ENCODE results near the gene CD52. TPM values are rescaled to one million over a fixed set of nuclear protein-coding genes. Genes with fewer than 3 reads are reported as not detected.
A peak's percentile ranks its signal among the peaks of the same experiment; 100 is the strongest.

The CD52 gene
- total and polyA plus RNA-seq, 2 of the 13 experiments (the other 11 are each of a cell fraction or from before 2014, with no cell fraction given), result 0.32 TPM; not detected in 1

- TF ChIP-seq ARID3A (IDR thresholded peaks at IDR 0.05; ENCODE audit: low read depth, low read length) (no peak), ZNF598 (CRISPR knock-in tag; IDR thresholded peaks at IDR 0.05; ENCODE audit: borderline replicate concordance) (no peak), BATF2 (CRISPR knock-in tag; IDR thresholded peaks at IDR 0.05) (no peak), CREB3 (CRISPR knock-in tag; IDR thresholded peaks at IDR 0.05) (no peak), ZNF281 (CRISPR knock-in tag; IDR thresholded peaks at IDR 0.05; ENCODE audit: borderline replicate concordance) (no peak), RXRB (CRISPR knock-in tag; IDR thresholded peaks at IDR 0.05; ENCODE audit: borderline replicate concordance) (peak; percentile 34; the same call in 1 of the 2 replicates), MAFK (conservative IDR thresholded peaks at IDR 0.05 in 1 of 2, IDR thresholded peaks at IDR 0.05 in 1 of 2; ENCODE audit: low read length in 2 of 2) (no peak)
Measured at GRCh38 chr1:26321315-26322041, 3.7 kb downstream of the CD52 start (continued).

Data from HepG2 (cell line).